HepG2 (cell line): ENCODE data around the gene LENEP. TPM values are rescaled to one million over a fixed set of nuclear protein-coding genes. Genes with fewer than 3 reads are reported as not detected.

ENCODE experiments used
- BCLAF1 ChIP-seq: fragments of 450-650 bp; IDR thresholded peaks from 2 replicates; pipeline ENCODE4 v1.6.1; 2017; ENCODE audit warnings: mild to moderate bottlenecking
- CBFB ChIP-seq: sonication (generic); formaldehyde crosslinking; IDR thresholded peaks from 2 replicates; pipeline ENCODE4 v1.4.0; 2020; ENCODE audit warnings: missing genetic modification reagents
- CBX2 ChIP-seq, 2 experiments: fragments of 200-600 bp in 1 of 2; sonication (generic); formaldehyde crosslinking in 1 of 2; IDR thresholded peaks; 2 replicates each; pipeline versions ENCODE4 v1.7.0 to v1.8.1; 2018 to 2022; ENCODE audit warnings: low read depth in 2 of 2, low read length in 1 of 2, mild to moderate bottlenecking in 1 of 2, missing genetic modification reagents in 1 of 2
- CERS6 ChIP-seq: sonication (generic); formaldehyde crosslinking; IDR thresholded peaks from 2 replicates; pipeline ENCODE4 v1.5.0; 2020; ENCODE audit warnings: missing genetic modification reagents
- EHMT2 ChIP-seq: fragments of 200-600 bp; sonication (generic); IDR thresholded peaks from 2 replicates; pipeline ENCODE4 v1.7.0; 2017; ENCODE audit warnings: antibody characterized with exemption, low read depth, low read length, borderline replicate concordance
- ERF ChIP-seq: IDR thresholded peaks from 2 replicates; pipeline ENCODE4 v1.6.1; 2018; ENCODE audit warnings: missing biosample characterization, missing genetic modification reagents
- GABPA ChIP-seq, 2 experiments: IDR thresholded peaks; 2 replicates each; pipeline ENCODE4 v1.6.1; 2011 to 2016; ENCODE audit warnings: low read depth in 2 of 2, low read length in 1 of 2, missing biosample characterization in 1 of 2, missing genetic modification characterization in 1 of 2
- GATAD1 ChIP-seq: IDR thresholded peaks from 2 replicates; pipeline ENCODE4 v1.6.1; 2016; ENCODE audit warnings: missing genetic modification reagents, missing compliant biosample characterization
- HHEX ChIP-seq: IDR thresholded peaks from 2 replicates; pipeline ENCODE4 v1.6.1; 2016; ENCODE audit warnings: control low read depth
- HOXA5 ChIP-seq: sonication (generic); formaldehyde crosslinking; IDR thresholded peaks from 2 replicates; pipeline ENCODE4 v1.4.0; 2020; ENCODE audit warnings: missing genetic modification reagents
- JUNB ChIP-seq: sonication (generic); formaldehyde crosslinking; IDR thresholded peaks from 2 replicates; pipeline ENCODE4 v1.8.0; 2022; ENCODE audit warnings: missing genetic modification reagents, mild to moderate bottlenecking, borderline replicate concordance
- KDM6A ChIP-seq: IDR thresholded peaks from 2 replicates; pipeline ENCODE4 v1.6.1; 2016; ENCODE audit warnings: low read depth
- KLF6 ChIP-seq: IDR thresholded peaks from 2 replicates; pipeline ENCODE4 v1.8.0; 2016; ENCODE audit warnings: missing biosample characterization, missing genetic modification reagents
- MAFG ChIP-seq: sonication (generic); formaldehyde crosslinking; IDR thresholded peaks from 2 replicates; pipeline ENCODE4 v1.5.1; 2020; ENCODE audit warnings: mild to moderate bottlenecking, missing genetic modification reagents
- NFE2 ChIP-seq: sonication (generic); formaldehyde crosslinking; IDR thresholded peaks from 2 replicates; pipeline ENCODE4 v1.4.0; 2020; ENCODE audit warnings: missing genetic modification reagents
- THAP11 ChIP-seq: IDR thresholded peaks from 2 replicates; pipeline ENCODE4 v1.6.1; 2016; ENCODE audit warnings: missing biosample characterization, missing genetic modification reagents
- U2AF1 ChIP-seq: fragments of 200-400 bp; formaldehyde crosslinking; optimal IDR thresholded peaks from 2 replicates; pipeline ENCODE3; 2017; ENCODE audit warnings: mild to moderate bottlenecking, low read depth, low read length
- ZC3H13 ChIP-seq: sonication (generic); formaldehyde crosslinking; IDR thresholded peaks from 2 replicates; pipeline ENCODE4 v1.8.1; 2023; ENCODE audit warnings: mild to moderate bottlenecking, missing genetic modification reagents, moderate library complexity
- ZMAT5 ChIP-seq: sonication (generic); formaldehyde crosslinking; IDR thresholded peaks from 2 replicates; pipeline ENCODE4 v1.5.0; 2020; ENCODE audit warnings: mild to moderate bottlenecking, low read depth, missing genetic modification reagents, borderline replicate concordance
- ZMYM3 ChIP-seq: sonication (generic); formaldehyde crosslinking; IDR thresholded peaks from 2 replicates; pipeline ENCODE4 v1.5.1; 2020; ENCODE audit warnings: mild to moderate bottlenecking, missing genetic modification reagents
- ZNF276 ChIP-seq: sonication (generic); formaldehyde crosslinking; IDR thresholded peaks from 2 replicates; pipeline ENCODE4 v1.4.0; 2020; ENCODE audit warnings: mild to moderate bottlenecking, low read depth, missing genetic modification reagents
- ZNF280B ChIP-seq: sonication (generic); formaldehyde crosslinking; IDR thresholded peaks from 2 replicates; pipeline ENCODE4 v1.5.0; 2020; ENCODE audit warnings: missing genetic modification reagents, mild to moderate bottlenecking, borderline replicate concordance
- ZNF83 ChIP-seq: sonication (generic); formaldehyde crosslinking; IDR thresholded peaks from 2 replicates; pipeline ENCODE4 v1.4.0; 2020; ENCODE audit warnings: missing genetic modification reagents, mild to moderate bottlenecking, borderline replicate concordance
- polyA plus RNA-seq, 8 experiments: library from polyadenylated mRNA; depleted of rRNA in 3 of 8; stranded (reverse) in 7 of 8; unstranded in 1 of 8; fragments of >200 nt; fragmentation: Illumina TruSeq in 4 of 8; extraction: Trizol in 4 of 8; gene quantifications; 2 replicates each; pipeline versions ENCODE4 v1.2.1 to v1.2.3, GENCODE V29; 2011 to 2016; ENCODE audit warnings: low read depth in 4 of 8, missing spikeins in 1 of 8, mixed read lengths in 1 of 8; ENCODE audit not compliant: insufficient read depth in 1 of 8
- total RNA-seq, 5 experiments: library from RNA; depleted of rRNA; stranded (reverse); fragments of >200 nt; fragmentation: Illumina TruSeq; extraction: Trizol; gene quantifications; 2 replicates each; pipeline ENCODE4 v1.2.3, GENCODE V29; 2016; ENCODE audit warnings: low read depth in 1 of 5

The LENEP gene
- total and polyA plus RNA-seq, 2 of the 13 experiments (the other 11 are each of a cell fraction or from before 2014, with no cell fraction given): 0.29 TPM; not detected in 1

GRCh38 chr1:154982897-154983648 is 10.3 kb upstream of the LENEP start, which contains the start of gene FLAD1 (continued):
- no peak for TF ChIP-seq CBFB (CRISPR knock-in tag)
- no peak for TF ChIP-seq MAFG (CRISPR knock-in tag)
- TF ChIP-seq ZNF280B: no peak
- no peak for TF ChIP-seq BCLAF1
- no peak for TF ChIP-seq KDM6A
- TF ChIP-seq ERF (CRISPR knock-in tag): peak; percentile 83
- no peak for TF ChIP-seq U2AF1
- peak; percentile 90 for TF ChIP-seq THAP11 (CRISPR knock-in tag)
- no peak for TF ChIP-seq ZNF83 (CRISPR knock-in tag)
- TF ChIP-seq HOXA5: peak; percentile 34; the same call in 1 of the 2 replicates
- peak; percentile 19; the same call in 1 of the 2 replicates for TF ChIP-seq KLF6
- TF ChIP-seq ZMAT5 (CRISPR knock-in tag): no peak
- TF ChIP-seq EHMT2: no peak
- TF ChIP-seq JUNB: no peak
- no peak for TF ChIP-seq HHEX (CRISPR knock-in tag)
- peak; percentile 78 for TF ChIP-seq GABPA (IDR thresholded peaks at IDR 0.05; ENCODE audit: low read depth, low read length)
- peak; percentile 96 for TF ChIP-seq GABPA (CRISPR knock-in tag; IDR thresholded peaks at IDR 0.05; ENCODE audit: low read depth)
- TF ChIP-seq ZMYM3 (CRISPR knock-in tag): no peak
- no peak for TF ChIP-seq ZNF276 (CRISPR knock-in tag)
- no peak for TF ChIP-seq CERS6
- TF ChIP-seq GATAD1 (CRISPR knock-in tag): peak; percentile 94
- TF ChIP-seq ZC3H13 (CRISPR knock-in tag): peak; percentile 51; the same call in 1 of the 2 replicates
- no peak for TF ChIP-seq CBX2 (IDR thresholded peaks at IDR 0.05; ENCODE audit: low read depth, low read length)
- 0 out of 2 replicates have a peak, but pooled peaks have one; percentile 26 for TF ChIP-seq CBX2 (CRISPR knock-in tag; IDR thresholded peaks at IDR 0.05; ENCODE audit: low read depth)
- TF ChIP-seq NFE2 (CRISPR knock-in tag): no peak
